HG03521 (cell line): ENCODE measurements around the gene CACNA1H.

ENCODE experiments used
- ATAC-seq: cut with Tn5 transposase; IDR thresholded peaks from one replicate; pipeline ENCODE4 v1.9.1; 2021; ENCODE audit warnings: mild to moderate bottlenecking, moderate library complexity; ENCODE audit not compliant: unreplicated experiment

Gene CACNA1H

DNA sequence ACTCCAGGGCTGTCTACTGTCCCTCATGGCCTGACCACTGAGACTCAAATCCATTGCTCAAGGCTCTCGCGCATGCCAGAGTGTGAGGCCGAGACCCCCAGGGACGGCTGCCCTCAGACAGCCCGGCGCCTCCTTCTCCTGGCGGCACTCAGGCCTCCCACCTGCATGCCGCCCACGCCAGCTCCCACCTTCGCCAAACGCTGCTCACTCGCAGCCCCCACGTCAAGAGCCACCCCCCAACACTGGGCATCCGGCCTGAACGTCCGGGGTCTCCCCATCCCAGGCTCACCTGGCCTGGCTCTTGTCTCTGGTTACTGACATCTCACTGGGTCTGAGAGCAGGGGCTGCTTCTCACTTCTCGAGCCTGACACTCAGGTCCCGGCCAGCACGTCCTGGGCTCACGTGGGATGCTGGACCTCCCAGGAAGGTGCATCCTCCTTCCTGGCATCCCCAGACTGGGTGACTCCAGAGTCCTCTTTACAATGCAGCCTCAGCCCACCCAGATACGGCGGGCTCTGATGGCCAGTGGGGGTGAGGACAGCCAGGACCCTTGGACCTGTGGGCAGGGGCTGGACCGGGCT, 12.2 kb upstream of the CACNA1H start:
- ATAC-seq: no peak

- no peak for ATAC-seq
Observed at GRCh38 chr16:1141191-1141590, 11.7 kb upstream of the CACNA1H start.

GRCh38 chr16:1141716-1142115, 11.2 kb upstream of the CACNA1H start:
- no peak for ATAC-seq

DNA sequence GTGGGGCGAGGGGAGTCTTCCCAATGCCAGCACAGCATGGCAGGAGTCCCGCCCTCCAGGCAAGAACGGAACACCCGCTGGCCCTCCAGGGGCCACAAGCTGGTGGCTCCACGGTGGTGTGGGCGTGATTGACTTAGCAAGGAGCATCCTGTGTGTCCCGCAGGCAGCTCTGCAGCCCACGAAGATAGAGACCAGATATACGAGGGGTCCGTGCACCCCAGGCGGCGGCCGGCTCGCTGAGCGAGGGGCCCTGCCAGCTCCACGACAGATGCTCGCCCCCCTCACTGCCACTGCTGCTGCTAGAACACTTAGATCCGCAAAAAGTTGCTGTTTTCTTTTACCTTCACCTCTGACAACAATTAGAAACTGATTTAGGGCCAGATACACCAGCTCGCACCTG, 10.0 kb upstream of the CACNA1H start:
- no peak for ATAC-seq

- ATAC-seq: no peak
Observed at GRCh38 chr16:1143761-1144450, 9.0 kb upstream of the CACNA1H start.

GRCh38 chr16:1144476-1145382, 8.2 kb upstream of the CACNA1H start:
- no peak for ATAC-seq

GRCh38 chr16:1145383-1146100, 7.4 kb upstream of the CACNA1H start:
- ATAC-seq: no peak

GRCh38 chr16:1146409-1146808, 6.5 kb upstream of the CACNA1H start:
- no peak for ATAC-seq

DNA sequence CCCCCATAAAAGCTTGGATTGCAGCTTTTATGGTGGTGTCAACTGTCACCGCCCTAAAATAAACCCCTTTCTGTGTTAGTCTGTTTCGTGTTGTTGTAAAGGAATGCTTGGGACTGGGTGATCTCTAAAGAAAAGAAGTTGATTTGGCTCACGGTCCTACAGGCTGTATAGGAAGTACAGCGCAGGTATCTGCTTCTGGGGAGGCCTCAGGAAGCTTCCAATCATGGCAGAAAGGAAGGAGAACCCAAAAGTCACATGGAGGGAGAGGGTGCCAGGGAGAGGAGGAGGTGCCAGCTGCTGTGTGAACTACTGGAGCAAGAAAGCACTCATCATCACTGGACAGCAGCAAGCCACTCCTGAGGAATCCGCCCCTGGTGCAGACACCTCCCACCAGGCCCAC, 5.9 kb upstream of the CACNA1H start:
- ATAC-seq: no peak

DNA sequence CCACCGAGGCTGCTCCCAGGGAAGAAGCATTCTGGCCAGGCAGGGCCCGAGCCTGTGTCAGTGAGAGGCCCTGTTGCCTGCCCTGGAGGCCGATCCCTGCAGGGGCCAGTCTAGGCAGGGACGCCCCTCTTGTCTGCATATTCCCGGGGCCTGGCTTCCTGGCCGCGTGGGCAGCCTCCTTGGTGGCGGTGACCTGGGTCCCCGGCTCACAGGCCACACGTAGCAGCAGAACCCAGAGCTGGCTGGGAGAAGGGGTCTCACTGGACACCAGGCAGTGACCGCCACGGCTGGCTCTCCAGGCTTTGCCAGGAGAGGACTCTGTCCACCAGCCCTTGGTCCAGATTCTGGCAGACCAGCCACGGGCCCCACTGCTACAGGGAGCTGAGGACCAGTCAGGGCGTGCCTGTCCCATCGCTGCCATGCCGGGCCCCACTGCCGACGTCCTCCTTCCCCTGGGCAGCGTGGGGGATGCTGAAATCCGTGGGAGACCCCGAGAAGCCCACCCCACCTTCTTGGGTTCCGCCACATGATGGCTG, 3.7 kb upstream of the CACNA1H start:
- no peak for ATAC-seq

DNA sequence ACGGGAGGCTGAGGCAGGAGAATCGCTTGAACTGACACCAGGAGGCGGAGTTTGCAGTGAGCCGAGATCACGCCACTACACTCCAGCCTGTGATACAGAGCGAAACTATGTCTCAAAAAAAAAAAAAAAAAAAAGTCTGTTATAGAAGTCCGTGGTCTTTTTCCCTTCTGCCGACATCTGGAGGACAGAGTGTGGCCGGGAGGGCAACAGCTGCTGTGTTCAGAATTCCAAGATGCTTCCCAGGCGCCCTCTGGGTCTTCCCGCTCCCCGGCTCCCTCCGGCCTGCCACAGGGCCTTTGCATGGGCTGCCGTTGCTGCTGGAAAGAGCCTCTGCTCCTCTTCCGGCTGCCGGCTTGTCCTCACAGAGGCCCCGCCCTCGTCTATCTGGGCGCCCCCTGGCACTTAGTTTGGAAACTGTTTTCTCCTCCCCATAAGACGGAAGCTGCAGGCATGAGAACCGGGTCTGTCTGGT, 2.4 kb upstream of the CACNA1H start:
- ATAC-seq: no peak

DNA sequence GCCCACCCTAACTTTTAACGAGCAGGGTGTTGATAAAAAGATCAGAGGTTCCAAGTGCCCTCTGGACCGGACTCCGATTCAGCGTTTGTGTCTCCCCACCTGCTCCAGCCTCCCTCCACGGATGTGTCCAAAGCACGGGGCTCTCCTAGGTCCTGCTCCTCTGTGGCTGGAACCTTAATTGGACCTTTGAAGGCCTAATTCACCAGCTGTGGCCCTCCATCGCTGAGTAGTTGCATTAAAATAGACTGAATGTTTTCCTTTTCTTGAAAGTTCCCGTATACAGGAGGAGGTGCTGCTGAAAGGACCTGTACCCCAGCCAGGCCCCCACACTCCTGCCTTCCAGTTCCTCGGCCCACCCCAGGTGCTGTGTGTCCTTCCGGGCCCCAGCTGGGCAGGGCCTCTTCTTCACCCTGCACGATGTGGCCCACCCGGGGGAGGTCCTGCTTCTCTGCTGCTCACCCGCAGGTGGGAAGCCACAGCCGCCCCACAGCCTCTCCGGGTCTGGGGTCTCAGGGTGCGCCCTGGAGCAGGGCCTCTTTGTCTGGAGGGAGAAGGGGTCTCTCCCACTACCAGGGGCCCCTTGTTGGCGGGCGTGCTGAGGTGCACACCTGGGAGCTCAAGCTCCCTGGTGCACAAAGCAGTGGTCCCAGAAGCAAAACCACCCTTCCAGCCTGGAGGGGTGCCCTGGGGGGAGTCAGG, 1.3 kb upstream of the CACNA1H start:
- ATAC-seq: no peak

- no peak for ATAC-seq
Observed at GRCh38 chr16:1152123-1152638, 725 bp upstream of the CACNA1H start.

DNA sequence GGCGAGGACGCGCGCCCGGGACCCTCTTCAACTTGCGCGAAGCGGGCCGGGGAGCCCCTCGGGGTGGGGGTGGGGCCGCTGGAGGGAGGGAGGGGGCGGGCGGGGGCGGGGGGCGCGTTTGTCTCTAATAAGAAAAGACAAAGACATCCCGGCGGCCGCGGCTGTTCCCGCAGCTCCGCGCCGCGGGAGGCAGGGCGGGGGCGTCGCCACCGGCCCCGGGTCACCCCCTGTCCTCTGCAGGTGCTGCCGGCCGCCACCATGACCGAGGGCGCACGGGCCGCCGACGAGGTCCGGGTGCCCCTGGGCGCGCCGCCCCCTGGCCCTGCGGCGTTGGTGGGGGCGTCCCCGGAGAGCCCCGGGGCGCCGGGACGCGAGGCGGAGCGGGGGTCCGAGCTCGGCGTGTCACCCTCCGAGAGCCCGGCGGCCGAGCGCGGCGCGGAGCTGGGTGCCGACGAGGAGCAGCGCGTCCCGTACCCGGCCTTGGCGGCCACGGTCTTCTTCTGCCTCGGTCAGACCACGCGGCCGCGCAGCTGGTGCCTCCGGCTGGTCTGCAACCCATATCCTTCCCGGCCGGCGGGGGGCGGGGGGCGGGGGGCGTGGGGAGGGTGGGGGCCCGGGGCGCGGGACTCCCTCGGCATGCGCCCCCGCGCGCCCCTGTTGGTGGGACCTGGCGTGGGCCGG, 714 bp downstream of the CACNA1H start:
- ATAC-seq: no peak

DNA sequence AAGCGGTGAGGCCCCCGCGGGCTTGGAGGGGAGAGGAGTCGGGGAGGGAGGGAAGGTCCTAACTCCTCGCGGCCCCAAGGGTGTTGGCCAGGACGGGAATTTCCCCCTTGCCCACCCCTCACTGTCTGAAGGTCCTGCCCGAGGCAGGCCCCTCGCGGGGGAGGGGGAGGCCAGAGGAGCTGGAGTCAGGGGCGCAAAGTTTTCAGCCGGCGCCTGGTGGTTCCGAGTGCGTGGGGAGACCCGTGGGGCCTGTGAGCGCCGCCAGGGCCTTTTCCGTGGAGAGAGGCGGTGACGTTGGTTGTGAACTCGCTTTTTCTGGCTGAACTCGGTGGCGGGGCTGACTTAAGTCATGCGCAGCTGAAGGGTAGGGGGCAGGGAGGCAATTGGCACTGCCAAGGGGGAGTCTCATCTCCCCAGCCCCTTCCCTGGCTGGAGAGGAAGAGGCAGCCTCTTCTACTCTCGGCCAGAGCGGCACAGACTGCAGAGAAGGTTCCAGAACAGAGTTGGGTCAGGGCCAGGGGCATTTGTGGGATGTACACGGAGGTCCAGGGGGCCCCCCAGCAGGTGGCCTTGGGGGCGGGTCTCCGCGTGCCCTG, 1.5 kb downstream of the CACNA1H start:
- no peak for ATAC-seq

- no peak for ATAC-seq
Observed at GRCh38 chr16:1154887-1155331, 2.0 kb downstream of the CACNA1H start.

- ATAC-seq: no peak
Observed at GRCh38 chr16:1155353-1156054, 2.6 kb downstream of the CACNA1H start.
